Nephron progenitor cell (in vitro differentiated cells): ENCODE measurements around the gene MRPL21.
A peak's percentile ranks its signal among the peaks of the same experiment; 100 is the strongest.

ENCODE experiments used
- DNase-seq: peaks from one replicate; pipeline ENCODE4 v3.0.0; 2021
- H3K27ac Mint-ChIP-seq: 2 replicates; pipeline ENCODE4 v1.8.0; 2021; ENCODE audit warnings: mild to moderate bottlenecking, moderate library complexity, mixed read lengths
- H3K27me3 Mint-ChIP-seq: 2 replicates; pipeline ENCODE4 v1.8.0; 2021; ENCODE audit warnings: mild to moderate bottlenecking, low read depth, mixed read lengths; ENCODE audit not compliant: poor library complexity
- H3K36me3 Mint-ChIP-seq: 2 replicates; pipeline ENCODE4 v1.8.0; 2021; ENCODE audit warnings: low read depth, mixed read lengths
- H3K4me1 Mint-ChIP-seq: 2 replicates; pipeline ENCODE4 v1.8.0; 2021; ENCODE audit warnings: mixed read lengths
- H3K4me3 Mint-ChIP-seq: 2 replicates; pipeline ENCODE4 v1.8.0; 2021; ENCODE audit warnings: mild to moderate bottlenecking, moderate library complexity, mixed read lengths
- H3K9me3 Mint-ChIP-seq: 2 replicates; pipeline ENCODE4 v1.8.0; 2021; ENCODE audit warnings: mild to moderate bottlenecking, moderate library complexity, mixed read lengths
- CTCF ChIP-seq: fragments of 200-600 bp; sonication (generic); IDR thresholded peaks from 2 replicates; pipeline ENCODE4 v1.5.0; 2021; ENCODE audit warnings: antibody characterized with exemption

MRPL21 gene

GRCh38 chr11:68842427-68843051 is 61.1 kb downstream of the MRPL21 start:
- Mint-ChIP-seq H3K4me3 (peak overlapping the region; percentile 49), H3K27me3 (peaks cover 84% of the 10 kb centered on the region), H3K9me3 (no peaks in the 10 kb centered on the region), H3K4me1 (peaks cover 30% of the 10 kb centered on the region), H3K36me3 (no peaks in the 10 kb centered on the region), H3K27ac (no peak overlapping the region)
- no peak for DNase-seq
- no peak for TF ChIP-seq CTCF

- Mint-ChIP-seq H3K9me3 (no peaks in the 10 kb centered on the region), H3K36me3 (no peaks in the 10 kb centered on the region), H3K27me3 (peaks cover 84% of the 10 kb centered on the region), H3K27ac (no peak within 1 kb of the TSS), H3K4me1 (peaks cover 31% of the 10 kb centered on the region), H3K4me3 (peak within 1 kb of the TSS; percentile 49)
- TF ChIP-seq CTCF: no peak
- DNase-seq: peak; percentile 79
Measured at GRCh38 chr11:68841718-68842426, 61.8 kb downstream of the MRPL21 start, which contains the start of gene CPT1A. Gene CPT1A (minus strand): TSS chr11:68841916. CDS start chr11:68815474, 26,442 bp downstream.
